KMS-11 (cell line): ENCODE measurements around the gene AMELX.

ENCODE experiments used
- H2AFZ ChIP-seq: fragments of 200-600 bp; sonication (generic); 2 replicates; pipeline ENCODE4 v1.6.1; 2016; ENCODE audit warnings: antibody characterized with exemption, mixed run types, low read depth
- H3K27ac ChIP-seq: fragments of 200-600 bp; sonication (generic); 2 replicates; pipeline ENCODE4 v1.6.1; 2016; ENCODE audit warnings: mild to moderate bottlenecking, mixed run types
- H3K27me3 ChIP-seq: fragments of 200-600 bp; sonication (generic); 2 replicates; pipeline ENCODE4 v1.6.1; 2017; ENCODE audit warnings: mild to moderate bottlenecking, low read depth, mixed run types, moderate library complexity; ENCODE audit not compliant: insufficient read depth
- H3K36me3 ChIP-seq: fragments of 200-600 bp; sonication (generic); 2 replicates; pipeline ENCODE4 v1.6.1; 2017; ENCODE audit warnings: mild to moderate bottlenecking, mixed run types; ENCODE audit not compliant: insufficient read depth
- H3K4me1 ChIP-seq: fragments of 200-600 bp; sonication (generic); 2 replicates; pipeline ENCODE4 v1.6.1; 2016; ENCODE audit warnings: mild to moderate bottlenecking, low read depth, mixed run types; ENCODE audit not compliant: poor library complexity, severe bottlenecking
- H3K4me2 ChIP-seq: fragments of 200-600 bp; sonication (generic); 2 replicates; pipeline ENCODE4 v1.7.0; 2016; ENCODE audit warnings: mild to moderate bottlenecking, mixed run types
- H3K4me3 ChIP-seq: fragments of 200-600 bp; sonication (generic); IDR thresholded peaks from 2 replicates; pipeline ENCODE4 v1.6.1; 2017; ENCODE audit warnings: low read depth, low read length, mixed read lengths; ENCODE audit not compliant: insufficient read depth
- H3K79me2 ChIP-seq: fragments of 200-600 bp; sonication (generic); 2 replicates; pipeline ENCODE4 v1.6.1; 2016; ENCODE audit warnings: low read depth, mixed run types; ENCODE audit not compliant: insufficient read depth
- H3K9ac ChIP-seq: fragments of 200-600 bp; sonication (generic); 2 replicates; pipeline ENCODE4 v1.6.1; 2016; ENCODE audit warnings: mild to moderate bottlenecking, mixed run types
- H4K20me1 ChIP-seq: fragments of 200-600 bp; sonication (generic); 2 replicates; pipeline ENCODE4 v1.6.1; 2016; ENCODE audit warnings: mild to moderate bottlenecking, mixed run types; ENCODE audit not compliant: insufficient read depth
- TF ChIP-seq, protein P1 (sequence below): fragments of 200-600 bp; sonication (generic); conservative IDR thresholded peaks from 2 replicates; pipeline ENCODE4 v1.6.1; 2017; ENCODE audit warnings: low read depth, mild to moderate bottlenecking, antibody characterized with exemption, low read length, moderate library complexity, mixed read lengths

The AMELX gene

DNA sequence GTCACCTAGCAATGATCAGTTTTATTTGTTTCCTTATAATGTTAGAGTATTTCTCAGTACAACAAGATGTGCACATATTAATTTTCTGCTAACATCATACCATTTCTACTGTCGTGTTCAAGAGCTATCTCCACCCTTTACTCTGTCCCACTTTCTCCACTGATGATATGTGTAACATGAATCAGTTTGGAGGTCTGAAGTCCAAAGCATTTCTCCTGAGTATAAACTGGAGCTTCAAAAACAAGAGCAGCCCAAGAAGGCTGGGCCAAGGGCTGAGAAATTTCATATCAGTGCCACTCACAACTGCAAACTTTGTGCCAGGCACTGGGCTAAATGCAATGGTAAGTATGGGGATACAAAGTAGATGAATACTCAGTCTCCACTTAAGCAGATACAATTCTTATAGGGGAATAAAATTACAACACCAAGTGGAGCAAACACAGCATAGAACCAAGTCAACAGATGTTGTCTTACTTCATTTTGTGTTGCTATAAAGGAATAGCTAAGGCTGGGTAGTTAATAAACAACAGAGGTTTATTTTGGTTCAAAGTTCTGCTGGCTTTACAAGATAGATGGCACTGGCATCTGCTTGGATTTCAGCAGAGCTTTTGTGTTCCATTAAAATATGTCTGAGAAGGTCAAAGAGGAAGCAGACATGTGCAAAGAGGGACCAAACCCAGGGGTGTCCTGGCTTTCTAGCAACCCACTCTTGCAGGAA, 44.2 kb downstream of the AMELX start:
- H3K27ac ChIP-seq = no peak overlapping the region
- no peak overlapping the region for H3K4me3 ChIP-seq
- no peak overlapping the region for H3K9ac ChIP-seq
- TF ChIP-seq, protein P1, sequence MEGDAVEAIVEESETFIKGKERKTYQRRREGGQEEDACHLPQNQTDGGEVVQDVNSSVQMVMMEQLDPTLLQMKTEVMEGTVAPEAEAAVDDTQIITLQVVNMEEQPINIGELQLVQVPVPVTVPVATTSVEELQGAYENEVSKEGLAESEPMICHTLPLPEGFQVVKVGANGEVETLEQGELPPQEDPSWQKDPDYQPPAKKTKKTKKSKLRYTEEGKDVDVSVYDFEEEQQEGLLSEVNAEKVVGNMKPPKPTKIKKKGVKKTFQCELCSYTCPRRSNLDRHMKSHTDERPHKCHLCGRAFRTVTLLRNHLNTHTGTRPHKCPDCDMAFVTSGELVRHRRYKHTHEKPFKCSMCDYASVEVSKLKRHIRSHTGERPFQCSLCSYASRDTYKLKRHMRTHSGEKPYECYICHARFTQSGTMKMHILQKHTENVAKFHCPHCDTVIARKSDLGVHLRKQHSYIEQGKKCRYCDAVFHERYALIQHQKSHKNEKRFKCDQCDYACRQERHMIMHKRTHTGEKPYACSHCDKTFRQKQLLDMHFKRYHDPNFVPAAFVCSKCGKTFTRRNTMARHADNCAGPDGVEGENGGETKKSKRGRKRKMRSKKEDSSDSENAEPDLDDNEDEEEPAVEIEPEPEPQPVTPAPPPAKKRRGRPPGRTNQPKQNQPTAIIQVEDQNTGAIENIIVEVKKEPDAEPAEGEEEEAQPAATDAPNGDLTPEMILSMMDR = no peak
- H4K20me1 ChIP-seq = no peaks in the 10 kb centered on the region
- H2AFZ ChIP-seq = no peak overlapping the region
- no peak overlapping the region for H3K4me2 ChIP-seq
- H3K36me3 ChIP-seq = no peaks in the 10 kb centered on the region
- H3K27me3 ChIP-seq = no peaks in the 10 kb centered on the region
- no peaks in the 10 kb centered on the region for H3K79me2 ChIP-seq
- H3K4me1 ChIP-seq = peaks cover 42% of the 10 kb centered on the region

DNA sequence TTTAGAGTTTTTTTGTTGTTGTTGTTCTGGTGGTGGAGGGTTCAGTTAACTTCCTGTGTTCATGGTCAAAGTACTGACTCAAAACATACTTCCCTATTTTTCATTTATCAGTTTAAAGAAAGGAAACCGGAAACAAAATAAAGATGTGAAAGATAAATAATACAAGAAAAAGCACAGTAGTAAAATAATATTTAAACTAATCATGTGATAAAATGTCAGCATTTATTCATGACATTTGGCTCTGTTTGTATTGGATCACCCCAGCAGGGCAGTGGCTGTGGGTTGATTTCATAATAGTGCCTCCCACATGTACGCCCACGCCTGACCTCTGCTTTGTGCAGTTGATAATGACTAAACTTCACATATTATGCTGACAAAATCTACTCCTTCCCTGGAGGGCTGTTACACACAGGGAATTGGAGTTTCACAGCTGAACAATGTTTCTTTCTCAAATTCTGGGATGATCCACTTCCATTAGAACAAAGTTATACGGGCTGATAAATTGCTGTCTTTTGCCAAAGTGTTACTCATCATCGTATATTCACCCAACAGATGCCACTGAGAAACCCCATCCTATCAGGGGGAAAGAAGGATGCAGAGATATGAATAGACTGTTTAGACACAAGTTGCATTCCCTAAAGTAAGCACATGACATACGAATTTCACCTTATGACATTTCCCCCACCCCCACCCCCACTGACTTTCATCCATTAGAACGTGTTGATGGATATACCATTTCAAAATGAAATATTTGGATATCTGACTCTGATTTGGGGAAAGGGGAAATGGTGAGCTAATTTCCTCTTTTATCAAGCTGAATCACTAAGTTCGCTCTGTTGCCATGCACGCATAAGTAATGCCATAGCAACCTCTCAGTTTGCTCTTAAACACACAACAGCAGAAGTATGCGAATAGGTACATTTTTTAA, 48.3 kb downstream of the AMELX start:
- no peak overlapping the region for H3K9ac ChIP-seq
- H3K4me2 ChIP-seq = no peak overlapping the region
- H3K27ac ChIP-seq = no peak overlapping the region
- peaks cover 16% of the 10 kb centered on the region for H3K4me1 ChIP-seq
- H2AFZ ChIP-seq = no peak overlapping the region
- no peaks in the 10 kb centered on the region for H3K27me3 ChIP-seq
- H3K79me2 ChIP-seq = no peaks in the 10 kb centered on the region
- no peak overlapping the region for H3K4me3 ChIP-seq
- H3K36me3 ChIP-seq = no peaks in the 10 kb centered on the region
- H4K20me1 ChIP-seq = no peaks in the 10 kb centered on the region
- TF ChIP-seq, protein P1 = no peak

DNA sequence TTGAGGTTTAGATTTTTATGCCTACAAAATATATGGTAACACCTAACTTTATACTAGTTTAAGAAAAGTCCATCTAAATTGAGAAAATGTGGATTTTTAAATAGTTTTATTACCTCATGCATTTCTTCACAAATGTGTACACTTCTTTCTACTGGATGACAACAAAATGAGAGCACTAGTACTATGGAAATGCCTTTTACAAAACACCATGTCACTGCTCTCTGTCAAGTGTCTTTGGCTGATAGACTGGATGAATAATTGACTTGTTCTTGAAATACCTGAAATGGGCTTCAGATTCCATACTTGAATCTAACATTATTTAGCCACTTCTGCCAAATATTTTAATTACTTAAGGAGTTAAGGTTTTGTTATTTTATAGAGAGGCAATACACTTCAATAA, 49.5 kb downstream of the AMELX start:
- H3K4me2 ChIP-seq = no peak overlapping the region
- H3K9ac ChIP-seq = no peak overlapping the region
- H3K27ac ChIP-seq = no peak overlapping the region
- H4K20me1 ChIP-seq = no peaks in the 10 kb centered on the region
- peaks cover 5% of the 10 kb centered on the region for H3K4me1 ChIP-seq
- H3K79me2 ChIP-seq = no peaks in the 10 kb centered on the region
- no peak overlapping the region for H2AFZ ChIP-seq
- H3K4me3 ChIP-seq = no peak overlapping the region
- H3K27me3 ChIP-seq = no peaks in the 10 kb centered on the region
- TF ChIP-seq, protein P1 = no peak
- no peaks in the 10 kb centered on the region for H3K36me3 ChIP-seq

DNA sequence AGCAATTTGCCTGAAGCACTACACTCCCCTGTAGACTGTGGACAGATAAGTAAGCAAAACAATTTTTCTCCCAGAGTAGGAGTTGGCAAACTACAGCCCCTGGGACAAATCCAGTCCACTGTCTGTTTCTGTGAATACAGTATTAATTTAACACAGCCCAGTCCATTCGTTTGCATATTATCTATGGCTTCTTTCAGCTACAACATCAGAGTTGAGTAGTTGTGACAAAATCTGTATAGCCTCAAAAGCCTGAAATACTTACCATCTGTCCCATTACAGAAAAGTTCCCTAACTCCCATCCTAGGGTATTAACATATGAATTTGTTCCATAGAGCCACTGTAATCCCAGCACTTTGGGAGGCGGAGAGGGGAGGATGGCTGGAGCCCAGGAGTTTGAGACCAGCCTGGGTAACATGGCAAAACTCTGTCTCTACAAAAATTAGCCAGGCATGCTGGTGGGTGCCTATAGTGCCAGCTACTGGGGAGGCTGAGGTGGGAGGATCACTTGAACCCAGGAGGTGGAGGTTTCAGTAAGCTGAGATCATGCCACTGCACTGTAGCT, 53.0 kb downstream of the AMELX start:
- no peaks in the 10 kb centered on the region for H3K27me3 ChIP-seq
- H3K4me2 ChIP-seq = no peak overlapping the region
- TF ChIP-seq, protein P1 = no peak
- H3K36me3 ChIP-seq = no peaks in the 10 kb centered on the region
- H3K27ac ChIP-seq = no peak overlapping the region
- H3K9ac ChIP-seq = no peak overlapping the region
- H2AFZ ChIP-seq = no peak overlapping the region
- H3K4me3 ChIP-seq = no peak overlapping the region
- no peaks in the 10 kb centered on the region for H3K79me2 ChIP-seq
- no peaks in the 10 kb centered on the region for H4K20me1 ChIP-seq
- H3K4me1 ChIP-seq = peaks cover 23% of the 10 kb centered on the region
